Endodermal cell (in vitro differentiated cells): ENCODE data around the gene PLXNC1. TPM values are rescaled to one million over a fixed set of nuclear protein-coding genes. Genes with fewer than 3 reads are reported as not detected.

Experiments used
- DNase-seq: peaks from one replicate; pipeline ENCODE4 v3.0.0-alpha.2; 2017
- H3K27ac ChIP-seq: 2 replicates; pipeline ENCODE4 v1.5.1; 2013; ENCODE audit warnings: mild to moderate bottlenecking, low read depth, low read length, moderate library complexity
- H3K27me3 ChIP-seq: 2 replicates; pipeline ENCODE4 v1.6.1; 2013; ENCODE audit warnings: mild to moderate bottlenecking, low read length, moderate library complexity; ENCODE audit not compliant: insufficient read depth, control insufficient read depth, poor library complexity, severe bottlenecking
- H3K36me3 ChIP-seq: 2 replicates; pipeline ENCODE4 v1.7.0; 2013; ENCODE audit warnings: mild to moderate bottlenecking, low read length, moderate library complexity; ENCODE audit not compliant: control insufficient read depth, insufficient read depth
- H3K4me1 ChIP-seq: one replicate; pipeline ENCODE4 v1.7.0; 2013; ENCODE audit warnings: low read length; ENCODE audit not compliant: control insufficient read depth, insufficient read depth
- H3K4me3 ChIP-seq: 2 replicates; pipeline ENCODE4 v1.5.1; 2013; ENCODE audit warnings: mild to moderate bottlenecking, low read length, moderate library complexity
- H3K9ac ChIP-seq: 2 replicates; pipeline ENCODE4 v1.6.1; 2013; ENCODE audit warnings: mild to moderate bottlenecking, low read length, moderate library complexity; ENCODE audit not compliant: poor library complexity, severe bottlenecking; ENCODE audit errors: extremely low read depth
- H3K9me3 ChIP-seq: 2 replicates; pipeline ENCODE4 v1.6.1; 2013; ENCODE audit warnings: mild to moderate bottlenecking, low read length, moderate library complexity; ENCODE audit not compliant: control insufficient read depth
- H3K27ac Mint-ChIP-seq: 2 replicates; pipeline ENCODE4 v1.8.0; 2020; ENCODE audit warnings: mixed read lengths
- H3K27me3 Mint-ChIP-seq: 2 replicates; pipeline ENCODE4 v1.8.0; 2021; ENCODE audit warnings: mild to moderate bottlenecking, mixed read lengths; ENCODE audit not compliant: insufficient read depth
- H3K36me3 Mint-ChIP-seq: 2 replicates; pipeline ENCODE4 v1.8.0; 2020; ENCODE audit warnings: low read depth, mixed read lengths
- H3K4me1 Mint-ChIP-seq: 2 replicates; pipeline ENCODE4 v1.8.0; 2020; ENCODE audit warnings: mixed read lengths
- H3K4me3 Mint-ChIP-seq: 2 replicates; pipeline ENCODE4 v1.8.0; 2020; ENCODE audit warnings: mild to moderate bottlenecking, moderate library complexity, mixed read lengths
- H3K9me3 Mint-ChIP-seq: 2 replicates; pipeline ENCODE4 v1.8.0; 2020; ENCODE audit warnings: mild to moderate bottlenecking, mixed read lengths
- CTCF ChIP-seq: fragments of 200-600 bp; sonication (generic); conservative IDR thresholded peaks from 2 replicates; pipeline ENCODE4 v1.5.0; 2021; ENCODE audit warnings: antibody characterized with exemption, mild to moderate bottlenecking
- WGBS, 2 experiments: methylation state at CpG; one replicate each; pipeline versions ENCODE4 v1.1.5 to v1.1.7; 2013; ENCODE audit warnings: missing lambda C conversion rate in 2 of 2, mixed read lengths in 1 of 2; ENCODE audit not compliant: insufficient coverage in 1 of 2, insufficient read length in 1 of 2; 5-methylcytosine and 5-hydroxymethylcytosine counted together
- total RNA-seq, 2 donors: library from RNA; stranded (reverse); fragmentation: NEBNext Ultra II Directional in 1 of 2; extraction: Animal tissue kit (Norgen Biotek cat#: 25700) in 1 of 2; gene quantifications; 2 replicates in 1 of 2; 3 replicates in 1 of 2; pipeline ENCODE4 v1.2.1, GENCODE V29; 2021

Gene PLXNC1
- total RNA-seq, 2 donors from 2014 or later, result 1.6 to 1.9 TPM

- Mint-ChIP-seq H3K9me3 (peaks cover 7% of the 10 kb centered on the region), H3K4me1 (peaks cover 12% of the 10 kb centered on the region), H3K27ac (no peak overlapping the region), H3K27me3 (peaks cover 9% of the 10 kb centered on the region), H3K4me3 (no peak overlapping the region), H3K36me3 (no peaks in the 10 kb centered on the region)
- Histone ChIP-seq H3K27ac (no peak overlapping the region), H3K4me3 (no peak overlapping the region), H3K4me1 (no peaks in the 10 kb centered on the region), H3K27me3 (no peaks in the 10 kb centered on the region), H3K9me3 (peaks cover 11% of the 10 kb centered on the region), H3K9ac (no peak overlapping the region), H3K36me3 (no peaks in the 10 kb centered on the region)
- WGBS, 2 experiments, result 80 to 98% methylated on average over 1 to 4 of the region's 4 CpGs
- no peak for TF ChIP-seq CTCF
- peak; percentile 21 for DNase-seq
Measured at GRCh38 chr12:94114166-94114565, 34.2 kb upstream of the PLXNC1 start.

- Histone ChIP-seq H3K27me3 (no peaks in the 10 kb centered on the region), H3K9ac (no peak overlapping the region), H3K36me3 (no peaks in the 10 kb centered on the region), H3K9me3 (peaks cover 11% of the 10 kb centered on the region), H3K4me3 (no peak overlapping the region), H3K4me1 (no peaks in the 10 kb centered on the region), H3K27ac (no peak overlapping the region)
- H3K9me3 Mint-ChIP-seq, result peaks cover 7% of the 10 kb centered on the region
- no peak overlapping the region for H3K27ac Mint-ChIP-seq
- H3K4me3 Mint-ChIP-seq, result no peak overlapping the region
- H3K27me3 Mint-ChIP-seq, result peaks cover 9% of the 10 kb centered on the region
- DNase-seq, result no peak
- no peak for TF ChIP-seq CTCF
- no peaks in the 10 kb centered on the region for H3K36me3 Mint-ChIP-seq
- WGBS, 2 experiments, result 90 to 94% methylated on average over 2 of the region's 2 CpGs
- H3K4me1 Mint-ChIP-seq, result peaks cover 12% of the 10 kb centered on the region
Measured at GRCh38 chr12:94116191-94116590, 32.2 kb upstream of the PLXNC1 start.

- Mint-ChIP-seq H3K27ac (no peak overlapping the region), H3K9me3 (no peaks in the 10 kb centered on the region), H3K4me3 (no peak overlapping the region), H3K36me3 (no peaks in the 10 kb centered on the region), H3K27me3 (peaks cover 2% of the 10 kb centered on the region), H3K4me1 (peaks cover 17% of the 10 kb centered on the region)
- Histone ChIP-seq H3K4me3 (no peak overlapping the region), H3K27ac (no peak overlapping the region), H3K36me3 (no peaks in the 10 kb centered on the region), H3K9ac (no peak overlapping the region), H3K27me3 (no peaks in the 10 kb centered on the region), H3K4me1 (no peaks in the 10 kb centered on the region), H3K9me3 (no peaks in the 10 kb centered on the region)
- 75 to 87% methylated on average over 1 to 3 of the region's 3 CpGs for WGBS, 2 experiments
- peak; percentile 13 for DNase-seq
- TF ChIP-seq CTCF, result no peak
Measured at GRCh38 chr12:94121886-94122285, 26.5 kb upstream of the PLXNC1 start.
